ENCODE measurements around the gene DLEC1.
A peak's percentile ranks its signal among the peaks of the same experiment; 100 is the strongest.

Gene DLEC1

GRCh38 chr3:38003371-38003816 is 35.6 kb upstream of the DLEC1 start:
- H3K36me3 ChIP-seq (ENCODE audit: low read length), result no peaks in the 10 kb centered on the region
- no peak overlapping the region for H3K9ac ChIP-seq (ENCODE audit: low read length)
- H3K79me2 ChIP-seq (ENCODE audit: insufficient read depth, low read length), result no peaks in the 10 kb centered on the region
- H3K4me3 ChIP-seq (ENCODE audit: insufficient read depth, low read length, poor library complexity, severe bottlenecking), result no peak overlapping the region
- no peaks in the 10 kb centered on the region for H3K9me2 ChIP-seq (replicated peaks; ENCODE audit: insufficient read depth, low read length)
- no peak overlapping the region for H2AFZ ChIP-seq (ENCODE audit: low read depth, low read length, severe bottlenecking)
- H3K4me2 ChIP-seq (ENCODE audit: low read depth, low read length, poor library complexity, severe bottlenecking), result no peak overlapping the region
- H3K27ac ChIP-seq (ENCODE audit: low read depth, low read length), result no peak overlapping the region
- peak; percentile 78 for TF ChIP-seq CTCF (IDR thresholded peaks at IDR 0.05; ENCODE audit: insufficient read depth, low read length, poor library complexity, severe bottlenecking)
- no peak for TF ChIP-seq EZH2phosphoT487 (conservative IDR thresholded peaks at IDR 0.05; ENCODE audit: low read length)
- H4K20me1 ChIP-seq (ENCODE audit: low read depth, low read length), result no peaks in the 10 kb centered on the region
- no peaks in the 10 kb centered on the region for H3K9me3 ChIP-seq (ENCODE audit: insufficient read depth, low read length)
- H3F3A ChIP-seq (ENCODE audit: insufficient read depth), result no peaks in the 10 kb centered on the region
- H3K27me3 ChIP-seq (ENCODE audit: low read length), result no peaks in the 10 kb centered on the region

DNA sequence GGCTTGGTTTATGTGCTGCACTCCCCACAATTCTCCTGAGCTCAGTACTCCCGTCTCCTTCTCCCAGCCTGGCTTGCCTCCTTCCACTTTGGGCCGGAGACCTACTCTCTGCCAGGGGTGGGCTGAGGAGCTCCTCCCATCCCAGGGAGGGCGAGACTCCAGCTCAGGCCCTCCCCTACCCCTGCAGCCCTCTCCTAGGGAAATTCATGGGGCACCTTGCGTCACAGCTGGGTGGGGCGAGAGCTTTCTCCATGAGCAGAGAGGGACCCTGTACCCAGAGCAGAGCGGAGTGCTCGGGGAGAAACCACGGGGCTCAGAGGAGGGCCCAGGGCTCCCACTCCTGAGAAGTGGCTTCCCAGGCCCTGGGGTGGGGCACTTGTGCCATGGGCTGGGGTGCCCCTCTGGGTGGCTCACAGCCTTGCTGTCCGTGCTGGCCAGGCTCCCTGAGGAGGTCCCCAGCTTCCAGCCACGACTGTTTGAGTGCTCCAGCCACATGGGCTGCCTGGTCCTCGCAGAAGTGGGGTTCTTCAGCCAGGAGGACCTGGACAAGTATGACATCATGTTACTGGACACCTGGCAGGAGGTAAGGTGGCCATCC is 35.1 kb upstream of the DLEC1 start:
- TF ChIP-seq CTCF (IDR thresholded peaks at IDR 0.05; ENCODE audit: insufficient read depth, low read length, poor library complexity, severe bottlenecking), result no peak
- TF ChIP-seq EZH2phosphoT487 (conservative IDR thresholded peaks at IDR 0.05; ENCODE audit: low read length), result no peak
- no peaks in the 10 kb centered on the region for H3K27me3 ChIP-seq (ENCODE audit: low read length)
- H3F3A ChIP-seq (ENCODE audit: insufficient read depth), result no peaks in the 10 kb centered on the region
- H3K9me2 ChIP-seq (replicated peaks; ENCODE audit: insufficient read depth, low read length), result no peaks in the 10 kb centered on the region
- H3K27ac ChIP-seq (ENCODE audit: low read depth, low read length), result no peak overlapping the region
- no peak overlapping the region for H3K9ac ChIP-seq (ENCODE audit: low read length)
- H3K36me3 ChIP-seq (ENCODE audit: low read length), result no peaks in the 10 kb centered on the region
- H3K79me2 ChIP-seq (ENCODE audit: insufficient read depth, low read length), result no peaks in the 10 kb centered on the region
- H2AFZ ChIP-seq (ENCODE audit: low read depth, low read length, severe bottlenecking), result no peak overlapping the region
- no peaks in the 10 kb centered on the region for H3K9me3 ChIP-seq (ENCODE audit: insufficient read depth, low read length)
- H4K20me1 ChIP-seq (ENCODE audit: low read depth, low read length), result no peaks in the 10 kb centered on the region
- H3K4me2 ChIP-seq (ENCODE audit: low read depth, low read length, poor library complexity, severe bottlenecking), result no peak overlapping the region
- no peak overlapping the region for H3K4me3 ChIP-seq (ENCODE audit: insufficient read depth, low read length, poor library complexity, severe bottlenecking)

- Histone ChIP-seq H3K9ac (ENCODE audit: low read length) (no peak overlapping the region), H3K27ac (ENCODE audit: low read depth, low read length) (no peak overlapping the region)
These were observed 34.5 kb upstream of the DLEC1 start for GRCh38 chr3:38004415-38005075.

More at GRCh38 chr3:38004415-38005075, 34.5 kb upstream of the DLEC1 start:
- TF ChIP-seq CTCF (IDR thresholded peaks at IDR 0.05; ENCODE audit: insufficient read depth, low read length, poor library complexity, severe bottlenecking), result peak; percentile 49
- TF ChIP-seq EZH2phosphoT487 (conservative IDR thresholded peaks at IDR 0.05; ENCODE audit: low read length), result no peak
- Histone ChIP-seq H3F3A (ENCODE audit: insufficient read depth) (no peaks in the 10 kb centered on the region), H2AFZ (ENCODE audit: low read depth, low read length, severe bottlenecking) (no peak overlapping the region), H3K9me3 (ENCODE audit: insufficient read depth, low read length) (no peaks in the 10 kb centered on the region), H4K20me1 (ENCODE audit: low read depth, low read length) (no peaks in the 10 kb centered on the region), H3K4me3 (ENCODE audit: insufficient read depth, low read length, poor library complexity, severe bottlenecking) (no peak overlapping the region), H3K4me2 (ENCODE audit: low read depth, low read length, poor library complexity, severe bottlenecking) (no peak overlapping the region), H3K36me3 (ENCODE audit: low read length) (no peaks in the 10 kb centered on the region), H3K9me2 (replicated peaks; ENCODE audit: insufficient read depth, low read length) (no peaks in the 10 kb centered on the region), H3K79me2 (ENCODE audit: insufficient read depth, low read length) (no peaks in the 10 kb centered on the region), H3K27me3 (ENCODE audit: low read length) (no peaks in the 10 kb centered on the region)

All from SU-DHL-6 (cell line).